Measurements from ENCODE around the gene CADM1.

DNA sequence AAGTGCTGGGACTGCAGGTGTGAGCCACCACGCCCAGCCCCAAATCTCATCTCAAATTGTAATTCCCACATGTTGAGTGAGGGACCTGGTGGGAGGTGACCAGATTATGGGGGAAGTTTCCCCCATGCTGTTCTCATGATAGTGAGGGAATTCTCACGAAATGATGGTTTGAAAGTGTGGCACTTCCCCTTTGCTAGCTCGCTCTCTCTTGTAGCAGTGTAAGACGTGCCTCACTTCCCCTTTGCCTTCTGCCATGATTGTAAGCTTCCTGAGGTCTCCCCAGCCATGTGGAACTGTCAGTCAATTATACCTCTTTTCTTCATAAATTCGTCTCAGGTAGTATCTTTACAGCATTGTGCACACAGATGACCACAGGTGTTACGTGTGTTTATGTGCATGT is 357.8 kb downstream of the CADM1 start:
- TF ChIP-seq POLR2A (IDR thresholded peaks at IDR 0.05): no peak
- TF ChIP-seq, protein P1, sequence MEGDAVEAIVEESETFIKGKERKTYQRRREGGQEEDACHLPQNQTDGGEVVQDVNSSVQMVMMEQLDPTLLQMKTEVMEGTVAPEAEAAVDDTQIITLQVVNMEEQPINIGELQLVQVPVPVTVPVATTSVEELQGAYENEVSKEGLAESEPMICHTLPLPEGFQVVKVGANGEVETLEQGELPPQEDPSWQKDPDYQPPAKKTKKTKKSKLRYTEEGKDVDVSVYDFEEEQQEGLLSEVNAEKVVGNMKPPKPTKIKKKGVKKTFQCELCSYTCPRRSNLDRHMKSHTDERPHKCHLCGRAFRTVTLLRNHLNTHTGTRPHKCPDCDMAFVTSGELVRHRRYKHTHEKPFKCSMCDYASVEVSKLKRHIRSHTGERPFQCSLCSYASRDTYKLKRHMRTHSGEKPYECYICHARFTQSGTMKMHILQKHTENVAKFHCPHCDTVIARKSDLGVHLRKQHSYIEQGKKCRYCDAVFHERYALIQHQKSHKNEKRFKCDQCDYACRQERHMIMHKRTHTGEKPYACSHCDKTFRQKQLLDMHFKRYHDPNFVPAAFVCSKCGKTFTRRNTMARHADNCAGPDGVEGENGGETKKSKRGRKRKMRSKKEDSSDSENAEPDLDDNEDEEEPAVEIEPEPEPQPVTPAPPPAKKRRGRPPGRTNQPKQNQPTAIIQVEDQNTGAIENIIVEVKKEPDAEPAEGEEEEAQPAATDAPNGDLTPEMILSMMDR (IDR thresholded peaks at IDR 0.05): no peak

Data from right lobe of liver (tissue), 4 donors.